ENCODE results near the gene ZEB2. TPM values are rescaled to one million over a fixed set of nuclear protein-coding genes. Genes with fewer than 3 reads are reported as not detected.
A peak's percentile ranks its signal among the peaks of the same experiment; 100 is the strongest.

Gene ZEB2
- total and polyA plus RNA-seq, 2 of the 8 experiments (the other 6 are each of a cell fraction or from before 2014, with no cell fraction given): 0.38 TPM; not detected in 1

- no peak overlapping the region for H3K27ac ChIP-seq (ENCODE audit: low read depth, low read length)
- no peak overlapping the region for H2AFZ ChIP-seq (ENCODE audit: low read length)
- no peak overlapping the region for H3K14ac ChIP-seq (ENCODE audit: insufficient read length)
- no peaks in the 10 kb centered on the region for H3K79me1 ChIP-seq (ENCODE audit: low read depth, low read length)
- H3K4me3 ChIP-seq (ENCODE audit: extremely low read depth in 1 of 4, insufficient read depth in 2 of 4, low read depth in 3 of 4, low read length in 4 of 4): no peak overlapping the region
- no peak overlapping the region; a peak in 1 of 4 replicates for H3K4me2 ChIP-seq (ENCODE audit: insufficient read depth in 1 of 2, low read depth in 2 of 2, low read length in 2 of 2)
- POLR2A ChIA-PET (ENCODE audit: partially characterized antibody): no interaction called here
- CTCF ChIA-PET (ENCODE audit: partially characterized antibody): no interaction called here
- peaks cover 0 to 7% (median 4%) of the 10 kb centered on the region in 4 experiments; a peak in 3 of 7 replicates for H3K27me3 ChIP-seq (replicated peaks in 1 of 4; ENCODE audit: control insufficient read depth in 3 of 4, extremely low read depth in 1 of 4, insufficient read depth in 3 of 4, low read length in 3 of 4)
- peak overlapping the region; percentile 84 for H4K91ac ChIP-seq (replicated peaks; ENCODE audit: insufficient read length, low read length)
- H2BK20ac ChIP-seq (ENCODE audit: low read length): peak overlapping the region; percentile 74; the same call in 1 of the 2 replicates
- no peaks in the 10 kb centered on the region for H3K79me2 ChIP-seq (ENCODE audit: control insufficient read depth in 1 of 2, insufficient read depth in 2 of 2, low read length in 2 of 2)
- H3K9me3 ChIP-seq (ENCODE audit: insufficient read depth in 2 of 2, low read depth in 1 of 2, low read length in 1 of 2): no peaks in the 10 kb centered on the region; a peak in 1 of 4 replicates
- no peak overlapping the region for H4K8ac ChIP-seq (ENCODE audit: extremely low read depth, insufficient read depth, low read length)
- peaks cover 0 to 30% (median 21%) of the 10 kb centered on the region in 4 experiments; a peak in 5 of 7 replicates for H3K4me1 ChIP-seq (replicated peaks in 1 of 4; ENCODE audit: control insufficient read depth in 3 of 4, insufficient read depth in 4 of 4, low read length in 3 of 4)
- H3K9ac ChIP-seq (replicated peaks in 1 of 4; ENCODE audit: extremely low read depth in 1 of 4, low read depth in 3 of 4, low read length in 3 of 4): no peak overlapping the region
- H2BK12ac ChIP-seq (ENCODE audit: low read depth, low read length): peak overlapping the region; percentile 51; the same call in 1 of the 2 replicates
- 85% methylated on average over 3 of the region's 3 CpGs; no CpG with 5 or more reads in 1 of the 2 experiments for WGBS, 2 experiments (ENCODE audit: extremely low coverage in 1 of 2, insufficient coverage in 1 of 2, insufficient read length in 1 of 2, insufficient replicate concordance in 2 of 2, low coverage in 1 of 2, low lambda C conversion rate in 2 of 2, missing lambda C conversion rate in 1 of 2)
- H2AK5ac ChIP-seq (ENCODE audit: low read depth, low read length): peak overlapping the region; percentile 68; the same call in 1 of the 2 replicates
- H3K4ac ChIP-seq (replicated peaks; ENCODE audit: insufficient read length, low read depth, low read length): no peak overlapping the region
- 0 out of 2 replicates have a peak overlapping the region, but pooled peaks have one; percentile 25 for H3K18ac ChIP-seq (ENCODE audit: extremely low read depth, low read length)
- H2BK15ac ChIP-seq (ENCODE audit: low read length): peak overlapping the region; percentile 7
- H3K23ac ChIP-seq (ENCODE audit: insufficient read length): no peak overlapping the region
- TF ChIP-seq ASH2L (IDR thresholded peaks at IDR 0.05; ENCODE audit: low read length): no peak
- TF ChIP-seq GTF2F1 (IDR thresholded peaks at IDR 0.05; ENCODE audit: borderline replicate concordance, low read depth, low read length): no peak
- no peak for TF ChIP-seq HDAC2 (IDR thresholded peaks at IDR 0.05; ENCODE audit: borderline replicate concordance in 1 of 2, low read depth in 2 of 2, low read length in 2 of 2)
- TF ChIP-seq, protein P1, sequence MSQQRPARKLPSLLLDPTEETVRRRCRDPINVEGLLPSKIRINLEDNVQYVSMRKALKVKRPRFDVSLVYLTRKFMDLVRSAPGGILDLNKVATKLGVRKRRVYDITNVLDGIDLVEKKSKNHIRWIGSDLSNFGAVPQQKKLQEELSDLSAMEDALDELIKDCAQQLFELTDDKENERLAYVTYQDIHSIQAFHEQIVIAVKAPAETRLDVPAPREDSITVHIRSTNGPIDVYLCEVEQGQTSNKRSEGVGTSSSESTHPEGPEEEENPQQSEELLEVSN (IDR thresholded peaks at IDR 0.05): no peak
- TF ChIP-seq SP1 (IDR thresholded peaks at IDR 0.05; ENCODE audit: low read depth, low read length): no peak
- no peak for TF ChIP-seq POLR2AphosphoS5 (IDR thresholded peaks at IDR 0.05; ENCODE audit: low read depth, low read length)
- TF ChIP-seq CEBPB (IDR thresholded peaks at IDR 0.05; ENCODE audit: low read depth, low read length): no peak
- TF ChIP-seq EGR1 (IDR thresholded peaks at IDR 0.05; ENCODE audit: borderline replicate concordance, low read depth, low read length): no peak
- TF ChIP-seq RBBP5 (IDR thresholded peaks at IDR 0.05; ENCODE audit: borderline replicate concordance, low read depth, low read length): no peak
- no peak for TF ChIP-seq TAF1 (IDR thresholded peaks at IDR 0.05; ENCODE audit: low read depth, low read length)
- TF ChIP-seq, protein P2, sequence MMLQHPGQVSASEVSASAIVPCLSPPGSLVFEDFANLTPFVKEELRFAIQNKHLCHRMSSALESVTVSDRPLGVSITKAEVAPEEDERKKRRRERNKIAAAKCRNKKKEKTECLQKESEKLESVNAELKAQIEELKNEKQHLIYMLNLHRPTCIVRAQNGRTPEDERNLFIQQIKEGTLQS (IDR thresholded peaks at IDR 0.05; ENCODE audit: insufficient read depth, low read depth, low read length): no peak
- no peak for TF ChIP-seq SP2 (IDR thresholded peaks at IDR 0.05; ENCODE audit: low read length)
- no peak for FAIRE-seq
- no peak overlapping the region for H4K5ac ChIP-seq (ENCODE audit: insufficient read length, low read depth, low read length)
- DNase-seq (ENCODE audit: low read depth in 1 of 2, low spot score in 2 of 2): no peak
- no peaks in the 10 kb centered on the region for H3K36me3 ChIP-seq (ENCODE audit: control insufficient read depth in 2 of 4, insufficient read depth in 4 of 4, low read length in 3 of 4)
- no peak overlapping the region for H3K56ac ChIP-seq (replicated peaks; ENCODE audit: insufficient read length, low read depth, low read length)
- no peak overlapping the region for H2BK5ac ChIP-seq (ENCODE audit: low read depth, low read length)
- H3K23me2 ChIP-seq (ENCODE audit: low read depth, low read length): no peaks in the 10 kb centered on the region
- H4K20me1 ChIP-seq (replicated peaks in 1 of 2; ENCODE audit: control insufficient read depth in 1 of 2, insufficient read depth in 2 of 2, low read length in 2 of 2): no peaks in the 10 kb centered on the region
- H2BK120ac ChIP-seq (replicated peaks; ENCODE audit: low read depth, low read length): no peak overlapping the region
Observed at GRCh38 chr2:144446136-144446535, 73.8 kb downstream of the ZEB2 start.
